Subcutaneous adipose tissue (tissue), 4 donors: ENCODE data around the gene SLC17A9. TPM values are rescaled to one million over a fixed set of nuclear protein-coding genes. Genes with fewer than 3 reads are reported as not detected.

ENCODE experiments used
- CTCF ChIP-seq: fragments of 450-650 bp; IDR thresholded peaks from one replicate; pipeline ENCODE4 v1.5.1; 2016; ENCODE audit warnings: low read depth, mild to moderate bottlenecking, control low read depth, antibody characterized with exemption, moderate library complexity
- total RNA-seq, 4 donors: library from RNA; depleted of rRNA; stranded (reverse); fragments of >200 nt; gene quantifications; one replicate each; pipeline ENCODE4 v1.1.0, GENCODE V29; 2016

The SLC17A9 gene
- total RNA-seq, 4 donors from 2014 or later = 0.38 to 6.8 (median 2.1) TPM

- no peak for TF ChIP-seq CTCF
Observed at GRCh38 chr20:62957136-62958117, 4.9 kb downstream of the SLC17A9 start.

- no peak for TF ChIP-seq CTCF
Observed at GRCh38 chr20:62958388-62959100, 6.0 kb downstream of the SLC17A9 start.

- TF ChIP-seq CTCF = no peak
Observed at GRCh38 chr20:62959101-62959971, 6.8 kb downstream of the SLC17A9 start.

- TF ChIP-seq CTCF = no peak
Observed at GRCh38 chr20:62959998-62960436, 7.5 kb downstream of the SLC17A9 start.

GRCh38 chr20:62961310-62961783 lies 8.8 kb downstream of the SLC17A9 start:
- TF ChIP-seq CTCF = no peak

GRCh38 chr20:62961799-62962198 lies 9.3 kb downstream of the SLC17A9 start:
- no peak for TF ChIP-seq CTCF
